Uterus (tissue), 4 donors: ENCODE results near the gene SYNGR3. TPM values are rescaled to one million over a fixed set of nuclear protein-coding genes. Genes with fewer than 3 reads are reported as not detected.

ENCODE experiments used
- DNase-seq, 2 donors: peaks; one replicate each; pipeline ENCODE4 v3.0.0-alpha.2; 2019 to 2020
- H3K27ac ChIP-seq, 2 donors: fragments of 200-600 bp; sonication (generic); 1 replicate in 1 of 2; 2 replicates in 1 of 2; pipeline ENCODE4 v1.5.1; 2016 to 2018
- H3K27me3 ChIP-seq, 2 donors: fragments of 200-600 bp; sonication (generic); one replicate each; pipeline ENCODE4 v1.5.1; 2018 to 2019; ENCODE audit warnings: control low read depth in 1 of 2
- H3K36me3 ChIP-seq, 2 donors: fragments of 200-600 bp; sonication (generic); one replicate each; pipeline ENCODE4 v1.5.1; 2019; ENCODE audit warnings: control low read depth in 1 of 2
- H3K4me1 ChIP-seq, 2 donors: fragments of 200-600 bp; sonication (generic); one replicate each; pipeline ENCODE4 v1.5.1; 2018 to 2019; ENCODE audit warnings: control low read depth in 1 of 2
- H3K4me3 ChIP-seq, 2 donors: fragments of 200-600 bp; sonication (generic); 1 replicate in 1 of 2; 2 replicates in 1 of 2; pipeline ENCODE4 v1.5.1; 2018 to 2019; ENCODE audit warnings: mild to moderate bottlenecking in 1 of 2
- H3K9me3 ChIP-seq, 2 donors: fragments of 200-600 bp; sonication (generic); one replicate each; pipeline ENCODE4 v1.5.1; 2019; ENCODE audit warnings: control low read depth in 1 of 2
- CTCF ChIP-seq, 4 experiments: fragments of 200-600 bp in 2 of 4; fragments of 450-650 bp in 2 of 4; sonication (generic) in 2 of 4; IDR thresholded peaks; one replicate each; pipeline ENCODE4 v1.5.1; 2016 to 2019; ENCODE audit warnings: antibody characterized with exemption in 4 of 4, mild to moderate bottlenecking in 2 of 4, moderate library complexity in 1 of 4
- POLR2A ChIP-seq, 2 donors: fragments of 450-650 bp; IDR thresholded peaks; one replicate each; pipeline ENCODE4 v1.6.1; 2016; ENCODE audit warnings: antibody characterized with exemption in 2 of 2, mild to moderate bottlenecking in 1 of 2, moderate library complexity in 1 of 2
- intact Hi-C: fragments of 100-400 bp; cut with DNase I; formaldehyde crosslinking; loops from one replicate; pipeline ENCODE4 v1.15.1; 2023; ENCODE audit warnings: low total_unique reads
- total RNA-seq, 4 donors: library from RNA; depleted of rRNA in 3 of 4; stranded (reverse); fragments of >200 nt in 3 of 4; gene quantifications; one replicate each; pipeline versions ENCODE4 v1.1.0 to v1.2.4, GENCODE V29; 2014 to 2023
- donor health status: DM: yes; HTN: yes; CAD: no.

Gene SYNGR3
- total RNA-seq, 4 donors from 2014 or later: 1.5 TPM; not detected in 3

- Histone ChIP-seq H3K9me3 (no peaks in the 10 kb centered on the region), H3K4me3 (peak overlapping the region; percentile 62 to 81), H3K4me1 (peaks cover 0 to 4% of the 10 kb centered on the region in 2 donors), H3K36me3 (no peaks in the 10 kb centered on the region), H3K27me3 (no peaks in the 10 kb centered on the region), H3K27ac (peak overlapping the region; percentile 80 to 95)
- DNase-seq: no peak
- intact Hi-C loops: no loop called here
- no peak for TF ChIP-seq CTCF (IDR thresholded peaks at IDR 0.05)
- no peak for TF ChIP-seq POLR2A (IDR thresholded peaks at IDR 0.05)
These were observed 25.8 kb upstream of the SYNGR3 start for GRCh38 chr16:1963806-1964505.

- Histone ChIP-seq H3K4me1 (peaks cover 0 to 4% of the 10 kb centered on the region in 2 donors), H3K27me3 (no peaks in the 10 kb centered on the region), H3K36me3 (no peaks in the 10 kb centered on the region), H3K4me3 (peak within 1 kb of the TSS; percentile 62 to 81), H3K9me3 (no peaks in the 10 kb centered on the region), H3K27ac (peak within 1 kb of the TSS; percentile 80 to 95)
- DNase-seq: peak; percentile 98 to 99
- intact Hi-C loops: no loop called here
- TF ChIP-seq POLR2A (IDR thresholded peaks at IDR 0.05) (peak; percentile 72 to 96), CTCF (IDR thresholded peaks at IDR 0.05) (peak in 1 of 4 experiments; percentile 5)
These were observed 25.0 kb upstream of the SYNGR3 start, which contains the start of gene RPS2 for GRCh38 chr16:1964506-1965395. TSS of gene RPS2 (minus strand) at chr16:1964826. CDS start at chr16:1964625, 201 bp downstream.

GRCh38 chr16:1965396-1966001 is 24.3 kb upstream of the SYNGR3 start:
- no peaks in the 10 kb centered on the region for H3K27me3 ChIP-seq
- no peak for TF ChIP-seq CTCF (IDR thresholded peaks at IDR 0.05)
- H3K36me3 ChIP-seq: no peaks in the 10 kb centered on the region
- DNase-seq: no peak
- intact Hi-C loops: no loop called here
- H3K27ac ChIP-seq: peak overlapping the region; percentile 80 to 95
- no peaks in the 10 kb centered on the region for H3K9me3 ChIP-seq
- peaks cover 0 to 4% of the 10 kb centered on the region in 2 donors for H3K4me1 ChIP-seq
- H3K4me3 ChIP-seq: peak overlapping the region; percentile 62 to 81

GRCh38 chr16:1966460-1966859 is 23.3 kb upstream of the SYNGR3 start, which contains the start of gene RNF151:
TSS of gene RNF151 (plus strand) at chr16:1966856. CDS start at chr16:1966882, 26 bp downstream.
- Histone ChIP-seq H3K4me3 (peak within 1 kb of the TSS in 1 of 2 donors; percentile 81), H3K27me3 (no peaks in the 10 kb centered on the region), H3K9me3 (no peaks in the 10 kb centered on the region), H3K36me3 (no peaks in the 10 kb centered on the region), H3K4me1 (peaks cover 0 to 9% of the 10 kb centered on the region in 2 donors), H3K27ac (peak within 1 kb of the TSS; percentile 80 to 95)
- no peak for DNase-seq
- intact Hi-C loops: no loop called here
- TF ChIP-seq CTCF (IDR thresholded peaks at IDR 0.05) (no peak), POLR2A (IDR thresholded peaks at IDR 0.05) (no peak)
